Activated CD4-positive, alpha-beta T cell treated with anti-CD3 and anti-CD28 coated beads for 4 hours (primary cell): ENCODE results near the gene FKBP10.
"Not testable (repeated sequence)": the region's sequence is repeated elsewhere in the genome, so short reads cannot be mapped to it uniquely, and the experiment has no call there.

ENCODE experiments used
- DNase-seq, 2 donors: peaks; one replicate each; pipeline ENCODE4 v3.0.0-alpha.2; 2020

Gene FKBP10

DNA sequence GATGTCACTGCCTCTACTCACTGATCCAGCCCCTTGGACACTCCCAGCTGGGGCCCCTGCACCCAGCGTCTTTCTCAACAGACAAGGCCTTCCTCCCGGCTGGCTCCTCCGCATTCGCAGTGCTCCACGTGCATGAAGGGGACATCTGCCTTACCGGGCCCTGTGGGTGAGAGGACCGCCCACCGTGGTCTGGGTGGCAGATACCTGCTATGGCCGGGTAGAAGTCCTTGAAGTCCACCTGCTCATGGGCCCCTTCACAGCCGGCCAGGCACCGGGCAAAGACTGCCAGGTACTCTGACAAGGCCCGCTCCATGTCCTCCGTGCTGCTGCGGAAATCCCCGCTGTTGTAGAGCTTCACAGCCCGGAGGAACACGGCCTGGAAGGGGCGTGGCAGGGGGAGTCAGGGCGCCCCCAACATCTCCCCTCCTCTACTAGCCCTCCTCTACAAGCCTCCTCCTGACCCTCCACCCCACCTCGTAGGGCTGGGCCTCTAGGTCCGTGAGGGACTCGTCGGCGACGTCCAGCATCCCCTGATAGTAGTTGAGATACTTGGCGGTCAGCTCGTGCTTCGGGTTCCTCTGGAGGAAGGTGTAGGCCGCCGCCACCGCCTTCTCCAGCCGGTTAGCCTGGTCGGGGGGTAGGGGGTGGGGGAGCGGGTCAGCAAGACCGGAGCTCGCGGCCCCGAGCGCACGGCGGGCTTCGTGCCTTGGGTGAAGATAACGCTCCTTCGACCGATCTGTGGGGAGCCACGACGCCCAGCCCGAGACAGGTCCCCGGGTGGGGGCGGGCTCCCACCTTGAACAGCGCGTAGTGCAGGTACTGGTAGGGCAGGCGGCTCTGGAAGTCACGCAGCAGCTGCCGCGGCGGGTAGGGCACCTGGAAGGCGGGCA is 1.9 kb upstream of the FKBP10 start:
- no peak for DNase-seq

DNA sequence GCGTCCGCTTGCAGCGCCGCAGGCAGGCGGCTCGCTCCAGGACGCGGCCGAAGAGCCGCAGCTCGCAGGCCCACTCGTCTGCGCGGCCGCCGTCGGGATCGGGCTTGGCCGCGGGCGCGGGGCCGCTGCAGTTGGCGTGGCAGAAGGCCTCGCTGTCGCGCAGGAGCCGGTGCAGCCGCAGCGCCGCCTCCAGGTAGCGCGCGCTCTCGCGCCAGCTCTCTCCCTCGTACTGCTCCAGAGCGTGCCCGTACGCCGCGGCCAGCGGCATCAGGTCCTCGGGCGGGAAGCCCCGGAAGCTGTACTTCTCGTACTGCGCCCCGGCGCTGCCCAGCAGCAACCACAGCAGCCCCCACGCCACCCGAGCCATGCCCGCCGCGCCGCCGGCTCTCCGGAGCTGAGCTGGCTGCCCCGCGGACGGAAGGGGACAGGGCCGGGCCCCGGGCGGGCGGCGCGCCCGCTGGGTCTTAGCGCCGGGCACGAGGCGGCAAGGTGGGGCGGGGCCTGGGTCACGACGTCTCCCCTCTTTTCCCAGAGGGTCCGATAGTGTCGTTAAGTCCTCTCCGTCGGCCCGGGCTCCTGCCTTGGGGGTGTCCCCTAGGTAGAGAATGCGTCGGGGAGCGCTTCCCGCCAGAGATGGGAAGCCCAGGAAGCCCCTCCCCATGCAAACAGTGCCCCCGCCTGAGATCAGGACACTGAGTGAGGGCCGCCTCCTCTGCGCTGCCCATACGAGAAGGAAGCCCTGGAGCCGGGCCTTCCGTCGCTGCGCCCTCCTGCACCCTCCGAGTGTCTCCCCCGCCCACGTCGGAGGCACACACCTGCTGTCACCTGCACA is 1.0 kb upstream of the FKBP10 start, which contains the start of gene P3H4:
Gene P3H4, minus strand, starts transcription at position 401 of the 832 bp plus-strand sequence. Its CDS starts 34 bp downstream, at position 367.
- peak; percentile 63 to 66 for DNase-seq

GRCh38 chr17:41813152-41813680 is 412 bp downstream of the FKBP10 start:
- DNase-seq, result no peak

DNA sequence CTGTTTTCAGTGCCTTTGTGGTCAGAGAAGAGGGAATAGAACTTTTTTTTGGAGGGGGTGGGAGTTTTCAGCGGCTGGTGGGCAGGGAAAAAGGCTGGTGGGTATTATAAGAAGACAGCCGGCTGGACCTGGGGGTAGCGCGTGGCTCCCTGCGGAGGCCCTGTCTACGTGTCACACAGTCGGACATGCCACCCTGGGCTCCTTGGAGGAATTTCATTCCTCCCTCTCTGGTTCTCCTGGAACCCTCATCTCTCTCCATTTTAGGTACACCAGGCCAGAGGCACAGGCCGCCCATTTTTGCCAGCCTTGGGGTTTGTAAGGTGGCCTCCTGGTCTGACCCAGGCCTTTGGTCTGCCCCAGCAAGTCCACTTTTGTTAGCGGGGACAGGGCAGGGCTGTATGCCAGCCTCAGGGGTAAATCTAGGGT is 908 bp downstream of the FKBP10 start:
- DNase-seq, result no peak

DNA sequence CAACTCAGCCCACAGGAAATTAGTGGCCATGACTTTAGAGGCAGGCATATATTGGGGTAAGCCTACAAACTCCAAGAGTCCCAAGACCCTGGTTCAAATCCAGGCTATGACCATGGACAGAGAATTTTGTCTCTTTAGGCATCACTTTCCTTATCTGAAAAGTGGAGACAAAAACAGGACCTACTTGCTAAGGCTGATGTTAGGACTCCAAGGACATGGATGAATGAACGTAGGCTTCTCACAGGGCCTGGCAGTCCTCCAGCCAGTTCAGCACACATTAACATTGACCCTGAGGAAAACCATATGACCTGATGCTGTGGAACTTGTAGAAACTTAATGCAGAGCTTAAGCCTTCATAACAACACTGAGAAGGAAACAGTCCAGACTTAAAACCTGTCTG is 1.4 kb downstream of the FKBP10 start:
- no peak for DNase-seq

- no peak for DNase-seq
Measured at GRCh38 chr17:41816637-41817320, 4.0 kb downstream of the FKBP10 start.

DNA sequence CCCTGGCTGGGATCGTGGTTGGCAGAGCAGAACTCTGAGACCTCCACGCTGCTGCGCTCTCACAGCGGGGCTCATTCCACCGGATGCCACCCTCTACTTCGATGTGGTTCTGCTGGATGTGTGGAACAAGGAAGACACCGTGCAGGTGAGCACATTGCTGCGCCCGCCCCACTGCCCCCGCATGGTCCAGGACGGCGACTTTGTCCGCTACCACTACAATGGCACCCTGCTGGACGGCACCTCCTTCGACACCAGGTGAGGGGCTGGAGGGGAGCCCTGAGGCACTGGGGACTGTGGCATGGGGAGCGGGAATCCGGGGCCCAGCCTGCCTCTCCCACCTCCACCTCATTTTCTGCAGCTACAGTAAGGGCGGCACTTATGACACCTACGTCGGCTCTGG is 5.2 kb downstream of the FKBP10 start:
- no peak for DNase-seq

DNA sequence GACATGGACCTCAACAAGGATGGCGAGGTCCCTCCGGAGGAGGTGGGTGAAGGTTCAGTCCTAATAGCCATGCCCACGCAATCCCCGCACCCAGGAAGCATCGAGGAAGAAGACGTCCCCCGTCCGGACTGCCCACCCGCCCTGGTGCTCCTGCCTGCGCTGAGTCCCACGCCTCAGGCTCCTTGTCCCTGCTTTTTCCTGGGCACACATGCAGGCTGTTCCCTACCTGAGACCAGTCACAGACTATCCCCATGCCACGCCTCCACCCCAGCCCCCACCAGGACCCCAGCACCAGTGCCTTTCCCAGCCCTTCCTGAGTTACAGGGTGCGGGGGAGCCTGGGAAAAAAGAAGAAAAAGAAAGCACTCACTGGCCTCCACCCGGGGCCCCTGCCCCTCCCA is 9.0 kb downstream of the FKBP10 start:
- no peak for DNase-seq

DNA sequence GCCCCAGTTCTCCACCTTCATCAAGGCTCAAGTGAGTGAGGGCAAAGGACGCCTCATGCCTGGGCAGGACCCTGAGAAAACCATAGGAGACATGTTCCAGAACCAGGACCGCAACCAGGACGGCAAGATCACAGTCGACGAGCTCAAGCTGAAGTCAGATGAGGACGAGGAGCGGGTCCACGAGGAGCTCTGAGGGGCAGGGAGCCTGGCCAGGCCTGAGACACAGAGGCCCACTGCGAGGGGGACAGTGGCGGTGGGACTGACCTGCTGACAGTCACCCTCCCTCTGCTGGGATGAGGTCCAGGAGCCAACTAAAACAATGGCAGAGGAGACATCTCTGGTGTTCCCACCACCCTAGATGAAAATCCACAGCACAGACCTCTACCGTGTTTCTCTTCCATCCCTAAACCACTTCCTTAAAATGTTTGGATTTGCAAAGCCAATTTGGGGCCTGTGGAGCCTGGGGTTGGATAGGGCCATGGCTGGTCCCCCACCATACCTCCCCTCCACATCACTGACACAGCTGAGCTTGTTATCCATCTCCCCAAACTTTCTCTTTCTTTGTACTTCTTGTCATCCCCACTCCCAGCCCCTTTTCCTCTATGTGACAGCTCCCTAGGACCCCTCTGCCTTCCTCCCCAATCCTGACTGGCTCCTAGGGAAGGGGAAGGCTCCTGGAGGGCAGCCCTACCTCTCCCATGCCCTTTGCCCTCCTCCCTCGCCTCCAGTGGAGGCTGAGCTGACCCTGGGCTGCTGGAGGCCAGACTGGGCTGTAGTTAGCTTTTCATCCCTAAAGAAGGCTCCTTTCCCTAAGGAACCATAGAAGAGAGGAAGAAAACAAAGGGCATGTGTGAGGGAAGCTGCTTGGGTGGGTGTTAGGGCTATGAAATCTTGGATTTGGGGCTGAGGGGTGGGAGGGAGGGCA is 9.7 kb downstream of the FKBP10 start:
- DNase-seq, result no peak

GRCh38 chr17:41823141-41823524 is 10.3 kb downstream of the FKBP10 start:
- DNase-seq, result no peak

DNA sequence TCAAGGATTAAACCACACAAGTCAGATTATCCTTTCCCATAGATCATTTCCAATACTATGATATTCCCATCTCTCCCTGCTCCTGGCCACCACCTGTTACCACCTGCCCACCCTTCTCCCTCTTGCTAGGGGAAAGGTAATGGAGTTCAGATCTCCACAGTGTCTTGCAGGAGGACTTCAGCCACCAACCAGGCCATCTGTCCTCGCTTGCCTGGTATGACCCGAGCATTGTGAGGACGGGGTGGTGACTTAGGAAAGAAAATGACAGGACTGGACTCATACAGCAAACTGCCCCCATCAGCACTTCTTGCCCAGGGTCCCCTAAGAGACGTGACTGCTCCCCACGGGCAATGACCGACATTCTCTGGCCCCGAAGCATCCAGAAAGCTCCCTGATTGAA is 10.8 kb downstream of the FKBP10 start:
- DNase-seq, result no peak

DNA sequence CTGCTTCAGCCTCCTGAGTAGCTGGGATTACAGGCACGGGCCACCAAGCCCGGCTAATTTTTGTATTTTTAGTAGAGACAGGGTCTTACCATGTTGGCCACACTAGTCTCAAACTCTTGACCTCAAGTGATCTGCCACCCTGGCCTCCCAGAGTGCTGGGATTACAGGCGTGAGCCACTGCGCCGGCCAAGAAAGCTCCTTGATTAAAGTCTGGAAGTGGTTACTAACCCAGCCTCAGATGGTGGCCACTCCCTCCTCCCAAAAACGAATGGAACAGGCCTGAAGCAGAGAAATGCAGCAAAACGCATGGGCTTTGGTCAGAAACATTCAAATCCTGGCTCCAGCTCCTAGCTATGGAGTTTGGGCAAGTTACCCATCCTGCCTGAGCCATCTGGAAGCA is 11.3 kb downstream of the FKBP10 start:
- no peak for DNase-seq

GRCh38 chr17:41825175-41825845 is 12.5 kb downstream of the FKBP10 start:
- no peak for DNase-seq

DNA sequence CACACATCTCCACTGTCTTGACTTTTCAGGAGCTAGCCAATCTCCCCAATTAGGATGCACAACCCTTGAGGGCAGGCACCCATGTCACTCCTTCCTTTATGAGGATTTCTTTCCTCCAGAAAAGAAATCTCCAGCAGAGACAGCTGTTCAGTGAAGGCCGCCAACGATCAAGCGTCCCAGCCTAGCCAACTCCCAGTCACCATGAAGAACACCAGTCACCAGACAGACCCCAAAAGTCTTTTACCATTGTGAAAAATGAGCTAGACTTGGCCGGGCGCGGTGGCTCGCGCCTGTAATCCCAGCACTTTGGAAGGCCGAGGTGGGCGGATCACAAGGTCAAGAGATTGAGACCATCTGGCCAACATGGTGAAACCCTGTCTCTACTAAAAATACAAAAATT is 17.2 kb downstream of the FKBP10 start:
- DNase-seq, result not testable (repeated sequence)

GRCh38 chr17:41835214-41835799 is 22.5 kb downstream of the FKBP10 start:
- no peak for DNase-seq

- DNase-seq, result peak; percentile 47 to 49
Measured at GRCh38 chr17:41835800-41836549, 23.2 kb downstream of the FKBP10 start, which contains the start of gene NT5C3B. NT5C3B (minus strand) TSS chr17:41836232; CDS start chr17:41836193, 39 bp downstream.

- DNase-seq, result no peak
Measured at GRCh38 chr17:41836550-41837196, 23.9 kb downstream of the FKBP10 start.

GRCh38 chr17:41837761-41838538 is 25.1 kb downstream of the FKBP10 start, which contains the start of gene KLHL10:
KLHL10 (plus strand) TSS chr17:41837825; CDS start chr17:41837933, 108 bp downstream.
- no peak for DNase-seq
